Nephron progenitor cell (in vitro differentiated cells): ENCODE data around the gene ANKMY1.

Experiments
- DNase-seq: peaks from one replicate; pipeline ENCODE4 v3.0.0; 2021
- H3K27ac Mint-ChIP-seq: 2 replicates; pipeline ENCODE4 v1.8.0; 2021; ENCODE audit warnings: mild to moderate bottlenecking, moderate library complexity, mixed read lengths
- H3K27me3 Mint-ChIP-seq: 2 replicates; pipeline ENCODE4 v1.8.0; 2021; ENCODE audit warnings: mild to moderate bottlenecking, low read depth, mixed read lengths; ENCODE audit not compliant: poor library complexity
- H3K36me3 Mint-ChIP-seq: 2 replicates; pipeline ENCODE4 v1.8.0; 2021; ENCODE audit warnings: low read depth, mixed read lengths
- H3K4me1 Mint-ChIP-seq: 2 replicates; pipeline ENCODE4 v1.8.0; 2021; ENCODE audit warnings: mixed read lengths
- H3K4me3 Mint-ChIP-seq: 2 replicates; pipeline ENCODE4 v1.8.0; 2021; ENCODE audit warnings: mild to moderate bottlenecking, moderate library complexity, mixed read lengths
- H3K9me3 Mint-ChIP-seq: 2 replicates; pipeline ENCODE4 v1.8.0; 2021; ENCODE audit warnings: mild to moderate bottlenecking, moderate library complexity, mixed read lengths
- TF ChIP-seq, protein P1 (sequence below): fragments of 200-600 bp; sonication (generic); IDR thresholded peaks from 2 replicates; pipeline ENCODE4 v1.5.0; 2021; ENCODE audit warnings: antibody characterized with exemption

The ANKMY1 gene

DNA sequence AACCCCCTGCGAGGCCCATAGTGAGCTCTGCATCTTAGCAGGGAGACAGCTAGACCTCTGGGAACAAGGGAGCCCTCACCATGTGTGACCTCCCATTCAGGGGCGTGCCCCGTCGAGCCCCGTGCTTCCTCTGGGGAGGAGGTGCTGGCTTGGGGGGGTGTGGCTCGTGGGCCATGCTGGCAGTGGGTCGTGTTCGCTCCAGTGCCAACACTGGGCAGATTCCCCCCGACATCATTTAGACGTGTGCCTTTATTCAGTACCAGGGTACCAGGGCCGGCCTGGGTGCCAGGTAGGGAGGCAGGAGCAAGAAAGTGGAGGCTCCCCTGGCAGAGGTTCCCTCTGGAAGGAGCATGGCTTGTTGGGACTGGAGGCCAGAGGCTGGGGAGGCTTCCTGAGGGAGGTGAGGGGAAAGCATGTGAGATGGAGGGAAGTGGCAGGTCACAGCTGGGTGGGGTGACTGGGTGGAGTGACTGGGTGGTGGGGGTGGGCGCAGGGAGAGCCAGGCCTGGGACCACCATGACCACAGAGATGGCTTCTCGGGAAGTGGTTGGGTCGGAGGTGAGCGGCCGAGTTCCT lies 107.2 kb downstream of the ANKMY1 start:
- peak overlapping the region; percentile 30 for H3K4me3 Mint-ChIP-seq
- no peak for DNase-seq
- peaks cover 42% of the 10 kb centered on the region for H3K4me1 Mint-ChIP-seq

DNA sequence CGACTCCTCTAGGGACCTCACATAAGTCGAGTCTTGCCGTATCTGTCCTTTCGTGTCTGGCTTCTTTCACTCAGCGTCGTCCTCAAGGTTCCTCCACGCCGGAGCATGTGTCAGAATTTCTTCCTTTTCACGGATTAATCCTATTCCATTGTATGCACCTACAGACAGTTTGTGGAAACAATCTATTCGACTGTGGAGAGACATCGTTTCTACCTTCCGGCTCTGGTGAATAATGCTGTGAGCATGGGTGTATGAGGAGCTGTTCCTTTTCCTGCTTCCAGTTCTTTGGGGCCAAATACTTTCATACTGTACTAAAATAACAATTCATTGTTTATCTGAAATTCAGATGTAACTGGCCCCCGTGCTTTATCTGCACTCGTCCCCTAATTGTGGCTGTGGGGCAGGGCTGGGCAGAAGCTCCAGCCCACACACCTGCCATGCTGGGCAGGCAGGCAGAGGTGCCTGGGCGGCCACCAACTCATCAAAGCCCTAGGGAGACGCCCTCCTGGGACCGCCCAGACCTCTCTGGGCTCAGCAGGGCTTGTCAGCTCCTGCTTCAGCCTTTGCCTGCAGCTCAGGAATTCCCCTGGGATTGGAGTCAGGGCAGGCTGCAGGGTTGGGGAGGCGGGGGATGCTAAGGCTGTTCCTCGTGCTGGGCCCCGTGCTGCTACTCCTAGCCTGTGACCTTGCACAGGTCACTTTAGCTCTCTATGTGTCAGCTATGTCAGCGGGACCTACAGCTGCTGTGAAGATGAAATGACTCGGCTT lies 107.8 kb downstream of the ANKMY1 start:
- H3K4me3 Mint-ChIP-seq: peak overlapping the region; percentile 30
- peaks cover 16% of the 10 kb centered on the region for H3K27me3 Mint-ChIP-seq
- H3K27ac Mint-ChIP-seq: peak overlapping the region; percentile 53
- no peaks in the 10 kb centered on the region for H3K36me3 Mint-ChIP-seq
- no peaks in the 10 kb centered on the region for H3K9me3 Mint-ChIP-seq
- TF ChIP-seq, protein P1, sequence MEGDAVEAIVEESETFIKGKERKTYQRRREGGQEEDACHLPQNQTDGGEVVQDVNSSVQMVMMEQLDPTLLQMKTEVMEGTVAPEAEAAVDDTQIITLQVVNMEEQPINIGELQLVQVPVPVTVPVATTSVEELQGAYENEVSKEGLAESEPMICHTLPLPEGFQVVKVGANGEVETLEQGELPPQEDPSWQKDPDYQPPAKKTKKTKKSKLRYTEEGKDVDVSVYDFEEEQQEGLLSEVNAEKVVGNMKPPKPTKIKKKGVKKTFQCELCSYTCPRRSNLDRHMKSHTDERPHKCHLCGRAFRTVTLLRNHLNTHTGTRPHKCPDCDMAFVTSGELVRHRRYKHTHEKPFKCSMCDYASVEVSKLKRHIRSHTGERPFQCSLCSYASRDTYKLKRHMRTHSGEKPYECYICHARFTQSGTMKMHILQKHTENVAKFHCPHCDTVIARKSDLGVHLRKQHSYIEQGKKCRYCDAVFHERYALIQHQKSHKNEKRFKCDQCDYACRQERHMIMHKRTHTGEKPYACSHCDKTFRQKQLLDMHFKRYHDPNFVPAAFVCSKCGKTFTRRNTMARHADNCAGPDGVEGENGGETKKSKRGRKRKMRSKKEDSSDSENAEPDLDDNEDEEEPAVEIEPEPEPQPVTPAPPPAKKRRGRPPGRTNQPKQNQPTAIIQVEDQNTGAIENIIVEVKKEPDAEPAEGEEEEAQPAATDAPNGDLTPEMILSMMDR: no peak
- peaks cover 40% of the 10 kb centered on the region for H3K4me1 Mint-ChIP-seq
- peak; percentile 50 for DNase-seq

More for the DNA sequence above, 107.2 kb downstream of the ANKMY1 start:
- Mint-ChIP-seq H3K9me3 (no peaks in the 10 kb centered on the region), H3K36me3 (no peaks in the 10 kb centered on the region), H3K27ac (no peak overlapping the region), H3K27me3 (peaks cover 19% of the 10 kb centered on the region)
- TF ChIP-seq, protein P1: no peak

DNA sequence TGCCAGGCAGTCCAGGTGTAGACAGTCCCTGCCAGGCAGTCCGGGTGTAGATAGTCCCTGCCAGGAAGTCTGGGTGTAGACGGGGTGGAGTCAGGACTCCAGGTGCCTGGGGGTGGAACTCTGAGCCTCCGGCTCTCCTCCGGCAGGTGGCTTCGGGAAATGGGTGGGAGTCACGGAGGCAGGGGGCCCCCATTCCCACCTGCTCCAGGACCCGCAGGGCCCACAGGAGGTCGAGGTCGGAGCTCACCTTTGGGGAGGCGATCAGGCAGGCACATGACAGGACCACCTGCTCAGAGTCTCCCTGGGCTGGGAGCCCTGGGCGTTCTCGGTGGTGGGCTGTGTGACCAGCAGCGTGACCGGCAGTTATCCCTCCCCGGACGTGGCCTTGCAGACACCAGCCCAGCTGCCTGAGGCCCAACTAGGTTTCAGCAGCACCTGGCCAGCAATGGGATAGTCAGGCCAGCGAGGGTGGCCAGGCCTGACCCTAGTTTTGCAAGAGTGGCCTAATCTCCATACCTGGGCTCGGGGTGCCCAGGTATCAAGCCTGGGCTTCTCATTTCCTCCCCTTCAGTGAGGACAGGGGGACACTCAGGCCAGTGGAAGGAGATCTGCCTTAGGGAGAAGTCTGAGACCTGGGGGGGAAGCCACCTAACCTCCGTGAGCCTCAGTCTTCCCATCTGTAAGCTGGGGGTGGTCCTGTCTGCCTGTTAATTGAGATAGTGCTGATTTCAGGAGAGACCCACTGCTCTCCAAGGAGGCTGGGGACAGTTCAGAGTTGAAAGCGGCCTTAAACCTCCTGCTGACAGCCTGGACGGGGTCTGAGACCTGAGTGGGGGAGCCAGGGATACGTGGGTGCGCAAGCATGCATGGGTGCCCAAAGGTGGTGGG lies 109.2 kb downstream of the ANKMY1 start:
- H3K4me3 Mint-ChIP-seq: no peak overlapping the region
- peaks cover 4% of the 10 kb centered on the region for H3K27me3 Mint-ChIP-seq
- no peak overlapping the region for H3K27ac Mint-ChIP-seq
- TF ChIP-seq, protein P1: no peak
- no peak for DNase-seq
- H3K4me1 Mint-ChIP-seq: peaks cover 30% of the 10 kb centered on the region
- H3K9me3 Mint-ChIP-seq: no peaks in the 10 kb centered on the region
- no peaks in the 10 kb centered on the region for H3K36me3 Mint-ChIP-seq

DNA sequence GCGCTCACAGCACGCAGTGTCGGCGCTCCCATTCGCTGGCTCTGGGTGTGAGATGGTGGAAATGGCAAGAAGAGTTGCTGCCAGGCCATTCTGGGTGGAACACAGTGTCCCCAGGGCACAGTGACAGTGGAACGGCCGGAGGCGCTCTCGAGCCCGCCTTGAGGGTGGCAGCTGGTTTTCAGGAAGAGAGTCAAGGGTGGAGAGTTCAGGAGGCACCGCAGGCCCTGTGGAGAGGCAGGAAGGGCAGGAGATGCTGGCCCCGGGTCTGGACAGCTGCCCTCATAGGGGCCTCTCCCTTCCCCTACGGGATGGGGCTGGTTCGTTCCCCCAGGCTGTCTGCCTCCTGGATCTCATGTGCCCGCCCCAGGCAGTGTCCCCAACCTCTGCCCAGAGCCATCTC lies 109.9 kb downstream of the ANKMY1 start:
- no peaks in the 10 kb centered on the region for H3K36me3 Mint-ChIP-seq
- no peak overlapping the region for H3K4me3 Mint-ChIP-seq
- no peak for DNase-seq
- TF ChIP-seq, protein P1: no peak
- peaks cover 30% of the 10 kb centered on the region for H3K4me1 Mint-ChIP-seq
- H3K9me3 Mint-ChIP-seq: no peaks in the 10 kb centered on the region
- H3K27ac Mint-ChIP-seq: no peak overlapping the region
- peaks cover 4% of the 10 kb centered on the region for H3K27me3 Mint-ChIP-seq

DNA sequence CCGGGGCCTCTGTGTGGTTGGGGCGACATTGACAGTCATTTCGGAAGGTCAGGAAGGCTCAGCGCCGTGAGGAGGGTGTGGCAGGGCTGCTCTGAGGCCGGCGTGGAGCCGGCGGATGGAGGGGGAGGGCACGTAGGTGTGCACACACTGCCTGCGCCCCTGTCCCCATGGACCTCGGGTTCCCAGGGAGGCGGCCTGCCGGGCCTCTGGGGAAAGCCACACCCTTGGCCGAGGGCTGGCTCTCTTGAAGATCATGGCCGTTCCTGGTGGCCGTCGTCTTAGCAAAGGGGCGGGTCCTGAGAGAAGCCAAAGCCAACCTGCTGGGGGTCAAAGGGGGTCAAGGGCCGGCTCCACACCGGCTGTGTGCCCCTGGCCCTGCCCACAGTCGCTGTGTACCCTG lies 110.5 kb downstream of the ANKMY1 start:
- Mint-ChIP-seq H3K4me3 (no peak overlapping the region), H3K9me3 (no peaks in the 10 kb centered on the region), H3K27me3 (peaks cover 4% of the 10 kb centered on the region), H3K4me1 (peaks cover 30% of the 10 kb centered on the region), H3K27ac (no peak overlapping the region), H3K36me3 (no peaks in the 10 kb centered on the region)
- TF ChIP-seq, protein P1: no peak
- no peak for DNase-seq
